Chondrocyte (in vitro differentiated cells): ENCODE results near the gene TSC1. TPM values are rescaled to one million over a fixed set of nuclear protein-coding genes. Genes with fewer than 3 reads are reported as not detected.
"Not testable (repeated sequence)": the region's sequence is repeated elsewhere in the genome, so short reads cannot be mapped to it uniquely, and the experiment has no call there.

Experiments used
- DNase-seq: peaks from one replicate; pipeline ENCODE4 v3.0.0; 2021; ENCODE audit warnings: mixed read lengths, low spot score
- H3K27ac Mint-ChIP-seq: one replicate; pipeline ENCODE4 v1.8.0; 2021; ENCODE audit warnings: mild to moderate bottlenecking, moderate library complexity, mixed read lengths; ENCODE audit not compliant: unreplicated experiment
- H3K27me3 Mint-ChIP-seq: 2 replicates; pipeline ENCODE4 v1.8.0; 2021; ENCODE audit warnings: low read depth, mixed read lengths
- H3K36me3 Mint-ChIP-seq: 2 replicates; pipeline ENCODE4 v1.8.0; 2021; ENCODE audit warnings: low read depth, mixed read lengths
- H3K4me1 Mint-ChIP-seq: 2 replicates; pipeline ENCODE4 v1.8.0; 2021; ENCODE audit warnings: low read depth, mild to moderate bottlenecking, mixed read lengths
- H3K4me3 Mint-ChIP-seq: one replicate; pipeline ENCODE4 v1.8.0; 2021; ENCODE audit warnings: mild to moderate bottlenecking, moderate library complexity, mixed read lengths; ENCODE audit not compliant: unreplicated experiment
- H3K9me3 Mint-ChIP-seq: 2 replicates; pipeline ENCODE4 v1.8.0; 2021; ENCODE audit warnings: low read depth, mixed read lengths
- total RNA-seq: library from RNA; stranded (reverse); gene quantifications from 3 replicates; pipeline ENCODE4 v1.2.1, GENCODE V29; 2021
- TF ChIP-seq, protein P1 (sequence below): fragments of 200-600 bp; sonication (generic); IDR thresholded peaks from 2 replicates; pipeline ENCODE4 v1.5.0; 2021; ENCODE audit warnings: antibody characterized with exemption, mild to moderate bottlenecking, moderate library complexity

The TSC1 gene
- total RNA-seq, 1 donor from 2014 or later: 42.5 TPM

DNA sequence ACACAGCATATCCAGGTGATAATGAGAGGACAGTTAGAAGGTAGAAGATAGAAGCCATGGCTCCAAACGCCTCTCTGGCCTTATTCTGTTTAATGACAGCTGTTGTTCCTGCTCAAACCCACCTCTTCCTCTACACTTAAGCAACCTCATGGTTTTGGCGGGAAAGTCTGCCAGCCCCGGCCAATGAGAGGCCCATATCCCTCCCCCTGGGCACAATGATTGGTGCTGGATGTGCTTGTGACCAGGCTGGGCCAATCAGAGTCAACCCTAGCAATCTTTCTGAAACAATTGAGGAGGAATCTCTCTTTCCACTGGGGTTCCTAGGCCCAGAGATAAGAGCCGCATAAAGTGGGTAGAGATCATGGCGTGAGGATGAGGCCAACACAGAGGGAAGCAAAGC is 29.3 kb upstream of the TSC1 start:
- H3K27me3 Mint-ChIP-seq: peaks cover 45% of the 10 kb centered on the region
- no peaks in the 10 kb centered on the region for H3K9me3 Mint-ChIP-seq
- H3K36me3 Mint-ChIP-seq: no peaks in the 10 kb centered on the region
- H3K4me3 Mint-ChIP-seq: no peak overlapping the region
- DNase-seq: no peak
- no peak overlapping the region for H3K27ac Mint-ChIP-seq
- peaks cover 5% of the 10 kb centered on the region for H3K4me1 Mint-ChIP-seq
- TF ChIP-seq, protein P1, sequence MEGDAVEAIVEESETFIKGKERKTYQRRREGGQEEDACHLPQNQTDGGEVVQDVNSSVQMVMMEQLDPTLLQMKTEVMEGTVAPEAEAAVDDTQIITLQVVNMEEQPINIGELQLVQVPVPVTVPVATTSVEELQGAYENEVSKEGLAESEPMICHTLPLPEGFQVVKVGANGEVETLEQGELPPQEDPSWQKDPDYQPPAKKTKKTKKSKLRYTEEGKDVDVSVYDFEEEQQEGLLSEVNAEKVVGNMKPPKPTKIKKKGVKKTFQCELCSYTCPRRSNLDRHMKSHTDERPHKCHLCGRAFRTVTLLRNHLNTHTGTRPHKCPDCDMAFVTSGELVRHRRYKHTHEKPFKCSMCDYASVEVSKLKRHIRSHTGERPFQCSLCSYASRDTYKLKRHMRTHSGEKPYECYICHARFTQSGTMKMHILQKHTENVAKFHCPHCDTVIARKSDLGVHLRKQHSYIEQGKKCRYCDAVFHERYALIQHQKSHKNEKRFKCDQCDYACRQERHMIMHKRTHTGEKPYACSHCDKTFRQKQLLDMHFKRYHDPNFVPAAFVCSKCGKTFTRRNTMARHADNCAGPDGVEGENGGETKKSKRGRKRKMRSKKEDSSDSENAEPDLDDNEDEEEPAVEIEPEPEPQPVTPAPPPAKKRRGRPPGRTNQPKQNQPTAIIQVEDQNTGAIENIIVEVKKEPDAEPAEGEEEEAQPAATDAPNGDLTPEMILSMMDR: no peak

DNA sequence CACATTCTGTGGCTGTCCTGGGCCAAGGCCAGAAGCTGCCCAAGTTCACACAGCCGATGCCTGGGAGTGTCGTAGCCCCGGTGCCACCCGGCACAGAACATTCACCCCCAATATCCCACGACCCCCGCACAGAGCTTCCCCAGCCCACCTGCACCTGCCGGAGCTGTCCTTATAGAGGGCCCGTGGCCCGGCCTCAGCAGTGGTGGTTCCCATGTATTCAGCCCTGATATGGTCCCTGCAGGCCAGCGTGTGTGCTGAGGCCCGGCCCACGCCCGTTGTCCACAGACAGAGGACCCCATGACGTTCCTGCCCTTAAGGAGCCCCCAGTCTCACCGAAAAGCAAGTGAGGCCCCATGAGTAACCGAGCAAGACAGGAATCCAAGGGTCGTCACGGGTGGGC is 28.8 kb upstream of the TSC1 start:
- Mint-ChIP-seq H3K27me3 (peaks cover 42% of the 10 kb centered on the region), H3K4me3 (no peak overlapping the region), H3K27ac (no peak overlapping the region), H3K36me3 (no peaks in the 10 kb centered on the region), H3K4me1 (peaks cover 5% of the 10 kb centered on the region), H3K9me3 (no peaks in the 10 kb centered on the region)
- DNase-seq: no peak
- TF ChIP-seq, protein P1: no peak

DNA sequence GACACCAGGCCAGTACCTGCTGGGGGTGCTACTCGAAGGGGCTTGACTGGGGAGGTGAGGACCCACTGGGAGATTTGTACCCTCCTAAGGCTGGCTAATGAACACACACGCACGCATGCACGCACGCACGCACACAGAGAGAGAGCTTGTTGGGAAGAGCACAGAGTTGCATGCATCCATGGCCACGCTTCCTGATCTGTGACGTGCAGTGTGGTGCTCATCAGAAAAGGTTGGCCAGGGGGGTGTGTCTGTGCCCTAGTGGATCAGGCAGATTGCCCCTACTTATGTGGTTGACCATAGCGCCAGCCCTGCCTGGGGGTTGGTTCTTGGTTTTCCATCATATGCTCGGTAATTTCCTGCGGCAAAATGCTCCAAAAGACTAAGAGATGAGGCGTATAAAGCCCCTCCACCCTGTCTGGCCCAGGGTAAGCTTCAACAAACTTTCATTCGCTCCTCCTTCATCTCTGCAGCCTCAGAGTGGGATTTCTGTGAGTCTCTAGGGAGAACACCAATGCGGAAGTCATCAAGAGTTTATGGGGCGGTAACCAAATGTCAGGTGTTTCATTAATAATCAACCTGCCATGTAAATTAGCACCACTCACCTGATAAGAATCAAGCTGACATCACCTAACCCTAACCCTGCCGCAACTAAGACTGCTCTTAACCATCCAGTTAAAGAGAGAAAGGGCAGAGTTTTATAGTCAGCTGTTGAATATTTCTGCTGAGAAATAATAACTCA is 26.1 kb upstream of the TSC1 start:
- no peaks in the 10 kb centered on the region for H3K36me3 Mint-ChIP-seq
- H3K9me3 Mint-ChIP-seq: no peaks in the 10 kb centered on the region
- TF ChIP-seq, protein P1: no peak
- peaks cover 43% of the 10 kb centered on the region for H3K27me3 Mint-ChIP-seq
- DNase-seq: no peak
- H3K4me3 Mint-ChIP-seq: no peak overlapping the region
- no peak overlapping the region for H3K27ac Mint-ChIP-seq
- peaks cover 5% of the 10 kb centered on the region for H3K4me1 Mint-ChIP-seq

DNA sequence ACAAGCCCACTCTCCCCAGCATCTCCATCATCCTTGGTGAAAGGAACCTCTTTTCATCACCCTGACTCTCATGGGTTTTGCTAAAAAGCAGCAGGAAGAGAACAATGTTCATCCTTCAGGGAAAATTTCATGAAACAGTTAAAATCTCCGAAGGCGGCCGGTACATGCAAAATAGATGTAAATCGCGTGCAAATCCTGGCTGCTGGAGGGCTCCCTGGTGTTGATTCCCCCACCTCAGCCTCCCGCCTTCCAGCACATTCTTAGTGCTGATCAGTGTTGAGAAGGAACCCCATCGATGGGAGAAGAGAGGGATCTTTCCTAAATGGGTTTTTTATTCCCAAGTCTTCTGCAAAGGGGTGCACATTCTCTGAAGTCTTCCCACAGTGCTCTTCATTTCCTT is 25.4 kb upstream of the TSC1 start:
- peaks cover 37% of the 10 kb centered on the region for H3K27me3 Mint-ChIP-seq
- DNase-seq: no peak

DNA sequence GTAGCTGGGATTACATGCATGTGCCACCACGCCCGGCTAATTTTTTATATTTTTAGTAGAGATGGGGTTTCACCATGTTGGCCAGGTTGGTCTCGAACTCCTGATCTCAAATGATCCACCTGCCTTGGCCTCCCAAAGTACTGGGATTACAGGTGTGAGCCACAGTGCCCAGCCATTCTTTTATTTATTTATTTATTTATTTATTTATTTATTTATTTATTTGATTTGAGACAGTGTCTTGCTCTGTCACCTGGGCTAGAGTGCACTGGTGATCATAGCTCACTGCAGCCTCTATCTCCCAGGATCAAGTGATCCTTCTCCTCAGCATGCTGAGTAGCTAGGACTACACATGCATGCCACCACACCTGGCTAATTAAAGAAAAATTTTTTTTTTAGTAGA is 23.5 kb upstream of the TSC1 start:
- not testable (repeated sequence) for H3K9me3 Mint-ChIP-seq, H3K4me3 Mint-ChIP-seq, DNase-seq, H3K4me1 Mint-ChIP-seq, H3K27ac Mint-ChIP-seq, H3K36me3 Mint-ChIP-seq
- peaks cover 29% of the 10 kb centered on the region for H3K27me3 Mint-ChIP-seq

More for the DNA sequence above, 25.4 kb upstream of the TSC1 start:
- Mint-ChIP-seq H3K9me3 (no peaks in the 10 kb centered on the region), H3K36me3 (no peaks in the 10 kb centered on the region), H3K27ac (no peak overlapping the region), H3K4me1 (peaks cover 5% of the 10 kb centered on the region), H3K4me3 (no peak overlapping the region)
- TF ChIP-seq, protein P1: no peak

DNA sequence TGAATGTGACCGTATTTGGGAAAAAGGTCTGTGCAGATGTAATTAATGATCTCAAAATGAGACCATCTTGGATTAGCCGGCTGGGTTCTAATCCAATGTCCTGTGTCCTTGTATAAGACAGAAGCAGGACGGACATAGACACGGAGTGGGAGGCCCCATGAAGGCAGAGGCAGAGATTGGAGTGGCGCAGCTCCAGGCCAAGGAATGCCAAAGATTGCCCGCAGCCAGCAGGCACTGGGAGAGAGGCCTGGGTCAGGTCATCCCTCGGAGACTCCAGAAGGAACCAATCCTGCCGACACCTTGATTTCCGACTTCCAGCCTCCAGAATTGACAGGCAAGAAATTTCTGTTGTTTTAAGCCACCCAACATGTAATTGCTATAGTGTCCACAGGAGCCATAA is 21.1 kb upstream of the TSC1 start:
- TF ChIP-seq, protein P1: no peak
- H3K4me3 Mint-ChIP-seq: no peak overlapping the region
- no peak for DNase-seq
- no peaks in the 10 kb centered on the region for H3K9me3 Mint-ChIP-seq
- peaks cover 31% of the 10 kb centered on the region for H3K27me3 Mint-ChIP-seq
- H3K27ac Mint-ChIP-seq: no peak overlapping the region
- H3K36me3 Mint-ChIP-seq: peaks cover 1% of the 10 kb centered on the region
- H3K4me1 Mint-ChIP-seq: no peaks in the 10 kb centered on the region
